Endodermal cell (in vitro differentiated cells): ENCODE data around the gene C8G. TPM values are rescaled to one million over a fixed set of nuclear protein-coding genes. Genes with fewer than 3 reads are reported as not detected.

Experiments used
- DNase-seq: peaks from one replicate; pipeline ENCODE4 v3.0.0-alpha.2; 2017
- H3K27ac ChIP-seq: 2 replicates; pipeline ENCODE4 v1.5.1; 2013; ENCODE audit warnings: mild to moderate bottlenecking, low read depth, low read length, moderate library complexity
- H3K27me3 ChIP-seq: 2 replicates; pipeline ENCODE4 v1.6.1; 2013; ENCODE audit warnings: mild to moderate bottlenecking, low read length, moderate library complexity; ENCODE audit not compliant: insufficient read depth, control insufficient read depth, poor library complexity, severe bottlenecking
- H3K36me3 ChIP-seq: 2 replicates; pipeline ENCODE4 v1.7.0; 2013; ENCODE audit warnings: mild to moderate bottlenecking, low read length, moderate library complexity; ENCODE audit not compliant: control insufficient read depth, insufficient read depth
- H3K4me1 ChIP-seq: one replicate; pipeline ENCODE4 v1.7.0; 2013; ENCODE audit warnings: low read length; ENCODE audit not compliant: control insufficient read depth, insufficient read depth
- H3K4me3 ChIP-seq: 2 replicates; pipeline ENCODE4 v1.5.1; 2013; ENCODE audit warnings: mild to moderate bottlenecking, low read length, moderate library complexity
- H3K9ac ChIP-seq: 2 replicates; pipeline ENCODE4 v1.6.1; 2013; ENCODE audit warnings: mild to moderate bottlenecking, low read length, moderate library complexity; ENCODE audit not compliant: poor library complexity, severe bottlenecking; ENCODE audit errors: extremely low read depth
- H3K9me3 ChIP-seq: 2 replicates; pipeline ENCODE4 v1.6.1; 2013; ENCODE audit warnings: mild to moderate bottlenecking, low read length, moderate library complexity; ENCODE audit not compliant: control insufficient read depth
- H3K27ac Mint-ChIP-seq: 2 replicates; pipeline ENCODE4 v1.8.0; 2020; ENCODE audit warnings: mixed read lengths
- H3K27me3 Mint-ChIP-seq: 2 replicates; pipeline ENCODE4 v1.8.0; 2021; ENCODE audit warnings: mild to moderate bottlenecking, mixed read lengths; ENCODE audit not compliant: insufficient read depth
- H3K36me3 Mint-ChIP-seq: 2 replicates; pipeline ENCODE4 v1.8.0; 2020; ENCODE audit warnings: low read depth, mixed read lengths
- H3K4me1 Mint-ChIP-seq: 2 replicates; pipeline ENCODE4 v1.8.0; 2020; ENCODE audit warnings: mixed read lengths
- H3K4me3 Mint-ChIP-seq: 2 replicates; pipeline ENCODE4 v1.8.0; 2020; ENCODE audit warnings: mild to moderate bottlenecking, moderate library complexity, mixed read lengths
- H3K9me3 Mint-ChIP-seq: 2 replicates; pipeline ENCODE4 v1.8.0; 2020; ENCODE audit warnings: mild to moderate bottlenecking, mixed read lengths
- WGBS, 2 experiments: methylation state at CpG; one replicate each; pipeline versions ENCODE4 v1.1.5 to v1.1.7; 2013; ENCODE audit warnings: missing lambda C conversion rate in 2 of 2, mixed read lengths in 1 of 2; ENCODE audit not compliant: insufficient coverage in 1 of 2, insufficient read length in 1 of 2; 5-methylcytosine and 5-hydroxymethylcytosine counted together
- total RNA-seq, 2 donors: library from RNA; stranded (reverse); fragmentation: NEBNext Ultra II Directional in 1 of 2; extraction: Animal tissue kit (Norgen Biotek cat#: 25700) in 1 of 2; gene quantifications; 2 replicates in 1 of 2; 3 replicates in 1 of 2; pipeline ENCODE4 v1.2.1, GENCODE V29; 2021
- TF ChIP-seq, protein P1 (sequence below): fragments of 200-600 bp; sonication (generic); conservative IDR thresholded peaks from 2 replicates; pipeline ENCODE4 v1.5.0; 2021; ENCODE audit warnings: antibody characterized with exemption, mild to moderate bottlenecking

The C8G gene
- total RNA-seq, 2 donors from 2014 or later: 1.2 to 1.6 TPM

DNA sequence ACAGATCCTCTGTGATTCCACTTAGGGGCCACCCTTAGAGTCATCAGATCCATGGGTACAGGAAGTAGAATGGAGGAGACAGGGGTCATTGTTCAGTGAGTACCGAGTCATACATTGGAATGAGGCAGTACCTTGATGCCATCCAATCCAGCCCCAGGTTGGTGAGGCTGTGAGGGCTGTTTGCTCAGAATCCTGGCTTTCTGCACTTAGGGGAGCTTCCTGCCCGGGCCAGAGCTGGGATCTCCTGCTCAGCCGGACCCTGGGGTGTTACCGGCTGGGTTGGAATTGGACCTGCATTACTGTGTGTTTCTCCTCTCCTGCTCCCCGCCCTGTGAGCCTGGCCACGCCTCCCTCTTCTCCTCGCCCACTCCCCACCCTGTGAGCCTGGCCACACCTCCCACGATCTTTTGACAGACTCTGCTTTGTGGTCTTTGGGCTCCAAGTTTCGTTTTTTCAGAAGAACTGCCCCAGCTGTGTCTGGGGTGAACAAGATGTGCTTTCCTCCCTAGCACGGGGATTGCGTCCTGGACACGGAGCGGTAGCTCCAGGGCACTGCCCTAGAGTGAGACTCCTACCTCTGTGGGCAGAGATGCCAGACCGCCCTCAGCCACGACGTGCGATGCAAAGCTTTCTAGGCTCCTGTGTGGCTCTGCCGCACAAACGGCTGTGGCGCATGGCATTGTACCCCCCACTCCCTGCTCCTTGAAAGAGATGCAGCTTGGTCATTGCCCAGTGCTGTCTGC, 43.4 kb upstream of the C8G start:
- Mint-ChIP-seq H3K27ac (peak overlapping the region; percentile 75), H3K36me3 (peaks cover 61% of the 10 kb centered on the region), H3K9me3 (no peaks in the 10 kb centered on the region), H3K27me3 (no peaks in the 10 kb centered on the region), H3K4me3 (no peak overlapping the region), H3K4me1 (no peaks in the 10 kb centered on the region)
- no peaks in the 10 kb centered on the region for H3K27me3 ChIP-seq
- 89 to 91% methylated on average over 15 to 20 of the region's 20 CpGs for WGBS, 2 experiments
- H3K4me1 ChIP-seq: no peaks in the 10 kb centered on the region
- H3K36me3 ChIP-seq: peaks cover 73% of the 10 kb centered on the region
- TF ChIP-seq, protein P1, sequence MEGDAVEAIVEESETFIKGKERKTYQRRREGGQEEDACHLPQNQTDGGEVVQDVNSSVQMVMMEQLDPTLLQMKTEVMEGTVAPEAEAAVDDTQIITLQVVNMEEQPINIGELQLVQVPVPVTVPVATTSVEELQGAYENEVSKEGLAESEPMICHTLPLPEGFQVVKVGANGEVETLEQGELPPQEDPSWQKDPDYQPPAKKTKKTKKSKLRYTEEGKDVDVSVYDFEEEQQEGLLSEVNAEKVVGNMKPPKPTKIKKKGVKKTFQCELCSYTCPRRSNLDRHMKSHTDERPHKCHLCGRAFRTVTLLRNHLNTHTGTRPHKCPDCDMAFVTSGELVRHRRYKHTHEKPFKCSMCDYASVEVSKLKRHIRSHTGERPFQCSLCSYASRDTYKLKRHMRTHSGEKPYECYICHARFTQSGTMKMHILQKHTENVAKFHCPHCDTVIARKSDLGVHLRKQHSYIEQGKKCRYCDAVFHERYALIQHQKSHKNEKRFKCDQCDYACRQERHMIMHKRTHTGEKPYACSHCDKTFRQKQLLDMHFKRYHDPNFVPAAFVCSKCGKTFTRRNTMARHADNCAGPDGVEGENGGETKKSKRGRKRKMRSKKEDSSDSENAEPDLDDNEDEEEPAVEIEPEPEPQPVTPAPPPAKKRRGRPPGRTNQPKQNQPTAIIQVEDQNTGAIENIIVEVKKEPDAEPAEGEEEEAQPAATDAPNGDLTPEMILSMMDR: no peak
- no peaks in the 10 kb centered on the region for H3K9me3 ChIP-seq
- H3K9ac ChIP-seq: no peak overlapping the region
- no peak for DNase-seq
- no peak overlapping the region for H3K27ac ChIP-seq
- no peak overlapping the region for H3K4me3 ChIP-seq

DNA sequence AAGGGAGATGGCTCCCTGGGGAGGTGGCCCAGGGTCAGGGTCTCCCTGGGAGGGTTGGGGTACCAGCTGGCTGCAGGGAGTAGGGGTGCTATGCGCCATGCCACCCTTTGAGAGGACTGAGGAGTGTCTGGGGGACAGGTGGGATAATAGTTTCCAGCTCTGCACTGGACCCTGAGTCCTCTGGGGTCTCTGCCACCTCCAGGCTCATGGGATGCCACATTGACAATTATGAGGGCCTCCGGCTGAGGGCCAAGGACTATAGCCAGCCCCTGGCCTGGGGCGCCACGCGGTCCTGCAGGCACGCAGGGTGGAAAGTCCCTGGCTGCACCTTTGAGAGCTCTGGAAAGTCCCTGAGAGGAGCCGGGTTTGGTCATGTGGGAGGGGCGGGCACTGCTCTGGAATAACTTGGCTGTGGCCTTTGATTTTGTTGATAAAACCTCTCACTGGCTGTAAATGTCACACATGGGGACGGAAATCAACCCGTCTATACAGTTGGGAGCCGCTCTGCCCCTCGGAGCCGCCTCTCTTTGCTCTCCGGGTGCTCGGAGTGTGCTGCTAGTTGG, 42.7 kb upstream of the C8G start:
- DNase-seq: no peak
- Mint-ChIP-seq H3K27me3 (no peaks in the 10 kb centered on the region), H3K4me1 (no peaks in the 10 kb centered on the region), H3K36me3 (peaks cover 66% of the 10 kb centered on the region), H3K4me3 (no peak overlapping the region), H3K9me3 (no peaks in the 10 kb centered on the region), H3K27ac (no peak overlapping the region)
- H3K36me3 ChIP-seq: peaks cover 80% of the 10 kb centered on the region
- H3K9me3 ChIP-seq: no peaks in the 10 kb centered on the region
- H3K27me3 ChIP-seq: no peaks in the 10 kb centered on the region
- H3K9ac ChIP-seq: no peak overlapping the region
- 95 to 99% methylated on average over 11 to 15 of the region's 15 CpGs for WGBS, 2 experiments
- no peak overlapping the region for H3K27ac ChIP-seq
- no peak overlapping the region for H3K4me3 ChIP-seq
- TF ChIP-seq, protein P1: no peak
- H3K4me1 ChIP-seq: no peaks in the 10 kb centered on the region

DNA sequence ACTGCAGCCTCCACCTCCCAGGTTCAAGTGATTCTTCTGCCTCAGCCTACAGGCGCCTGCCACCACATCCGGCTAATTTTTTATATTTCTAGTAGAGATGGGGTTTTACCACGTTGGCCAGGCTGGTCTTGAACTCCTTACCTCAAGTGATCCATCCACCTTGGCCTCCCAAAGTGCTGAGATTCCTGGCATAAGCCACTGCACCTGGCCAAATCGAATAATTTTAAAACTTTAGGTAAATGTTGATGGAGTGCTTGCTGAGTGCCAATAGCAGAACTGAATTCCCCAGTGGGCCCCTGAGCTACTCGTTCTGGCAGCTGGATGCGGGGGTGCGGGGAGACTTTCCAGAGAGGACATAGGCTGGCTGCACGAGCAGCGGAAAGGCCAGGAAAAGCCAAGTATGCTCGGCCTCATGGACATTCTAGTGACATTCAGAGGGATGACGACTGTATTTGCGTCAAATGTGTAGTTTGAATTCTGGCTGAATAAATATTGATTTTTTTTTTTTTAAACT, 41.9 kb upstream of the C8G start:
- Histone ChIP-seq H3K4me1 (no peaks in the 10 kb centered on the region), H3K9me3 (no peaks in the 10 kb centered on the region), H3K27ac (no peak overlapping the region), H3K36me3 (peaks cover 87% of the 10 kb centered on the region), H3K9ac (no peak overlapping the region), H3K27me3 (no peaks in the 10 kb centered on the region), H3K4me3 (no peak overlapping the region)
- Mint-ChIP-seq H3K9me3 (no peaks in the 10 kb centered on the region), H3K27me3 (no peaks in the 10 kb centered on the region), H3K4me3 (no peak overlapping the region), H3K27ac (no peak overlapping the region), H3K36me3 (peaks cover 73% of the 10 kb centered on the region), H3K4me1 (no peaks in the 10 kb centered on the region)
- TF ChIP-seq, protein P1: no peak
- DNase-seq: no peak
- 93% methylated on average over 11 to 12 of the region's 12 CpGs for WGBS, 2 experiments
